ENCODE results near the gene ST6GALNAC4.

Gene ST6GALNAC4

GRCh38 chr9:127929625-127929979 lies 12.8 kb upstream of the ST6GALNAC4 start:
- DNase-seq (ENCODE audit: low read depth), result no peak

GRCh38 chr9:127928676-127929624 lies 12.1 kb upstream of the ST6GALNAC4 start:
- DNase-seq (ENCODE audit: low read depth), result no peak

GRCh38 chr9:127927988-127928675 lies 11.3 kb upstream of the ST6GALNAC4 start:
- no peak for DNase-seq (ENCODE audit: low read depth)

- no peak for DNase-seq (ENCODE audit: low read depth)
Observed at GRCh38 chr9:127927201-127927987, 10.6 kb upstream of the ST6GALNAC4 start.

GRCh38 chr9:127926906-127927200 lies 10.0 kb upstream of the ST6GALNAC4 start:
- no peak for DNase-seq (ENCODE audit: low read depth)

GRCh38 chr9:127925959-127926905 lies 9.4 kb upstream of the ST6GALNAC4 start:
- no peak for DNase-seq (ENCODE audit: low read depth)

- no peak for DNase-seq (ENCODE audit: low read depth)
Observed at GRCh38 chr9:127924736-127925444, 8.0 kb upstream of the ST6GALNAC4 start.

GRCh38 chr9:127923771-127924170 lies 6.9 kb upstream of the ST6GALNAC4 start:
- DNase-seq (ENCODE audit: low read depth), result no peak

GRCh38 chr9:127923046-127923445 lies 6.2 kb upstream of the ST6GALNAC4 start:
- DNase-seq (ENCODE audit: low read depth), result no peak

- DNase-seq (ENCODE audit: low read depth), result peak; percentile 77
Observed at GRCh38 chr9:127921557-127922120, 4.8 kb upstream of the ST6GALNAC4 start.

GRCh38 chr9:127920794-127921193 lies 4.0 kb upstream of the ST6GALNAC4 start:
- DNase-seq (ENCODE audit: low read depth), result no peak

GRCh38 chr9:127919253-127919815 lies 2.5 kb upstream of the ST6GALNAC4 start:
- DNase-seq (ENCODE audit: low read depth), result no peak

- no peak for DNase-seq (ENCODE audit: low read depth)
Observed at GRCh38 chr9:127918183-127919107, 1.6 kb upstream of the ST6GALNAC4 start.

- no peak for DNase-seq (ENCODE audit: low read depth)
Observed at GRCh38 chr9:127917603-127918002, 762 bp upstream of the ST6GALNAC4 start.

- no peak for DNase-seq (ENCODE audit: low read depth)
Observed at GRCh38 chr9:127915801-127916719, 781 bp downstream of the ST6GALNAC4 start.

GRCh38 chr9:127915325-127915752 lies 1.5 kb downstream of the ST6GALNAC4 start:
- no peak for DNase-seq (ENCODE audit: low read depth)

GRCh38 chr9:127913682-127914081 lies 3.2 kb downstream of the ST6GALNAC4 start:
- no peak for DNase-seq (ENCODE audit: low read depth)

- no peak for DNase-seq (ENCODE audit: low read depth)
Observed at GRCh38 chr9:127912882-127913281, 4.0 kb downstream of the ST6GALNAC4 start.
